Measurements from ENCODE around the gene UTS2B.

- TF ChIP-seq CTCF (IDR thresholded peaks at IDR 0.05) (no peak), POLR2AphosphoS5 (IDR thresholded peaks at IDR 0.05; ENCODE audit: low read depth, low read length) (no peak), TCF7L2 (IDR thresholded peaks at IDR 0.05; ENCODE audit: low read depth, low read length) (no peak), REST (IDR thresholded peaks at IDR 0.05; ENCODE audit: insufficient read depth in 1 of 2, low read depth in 2 of 2, low read length in 1 of 2) (no peak)
Observed at GRCh38 chr3:191324936-191325335, 5.4 kb downstream of the UTS2B start.
